GM18907 (cell line): ENCODE results near the gene TMCC2.
A peak's percentile ranks its signal among the peaks of the same experiment; 100 is the strongest.

Source experiments
- ATAC-seq: cut with Tn5 transposase; IDR thresholded peaks from one replicate; pipeline ENCODE4 v1.9.1; 2021; ENCODE audit warnings: mild to moderate bottlenecking, moderate library complexity; ENCODE audit not compliant: unreplicated experiment

Gene TMCC2

DNA sequence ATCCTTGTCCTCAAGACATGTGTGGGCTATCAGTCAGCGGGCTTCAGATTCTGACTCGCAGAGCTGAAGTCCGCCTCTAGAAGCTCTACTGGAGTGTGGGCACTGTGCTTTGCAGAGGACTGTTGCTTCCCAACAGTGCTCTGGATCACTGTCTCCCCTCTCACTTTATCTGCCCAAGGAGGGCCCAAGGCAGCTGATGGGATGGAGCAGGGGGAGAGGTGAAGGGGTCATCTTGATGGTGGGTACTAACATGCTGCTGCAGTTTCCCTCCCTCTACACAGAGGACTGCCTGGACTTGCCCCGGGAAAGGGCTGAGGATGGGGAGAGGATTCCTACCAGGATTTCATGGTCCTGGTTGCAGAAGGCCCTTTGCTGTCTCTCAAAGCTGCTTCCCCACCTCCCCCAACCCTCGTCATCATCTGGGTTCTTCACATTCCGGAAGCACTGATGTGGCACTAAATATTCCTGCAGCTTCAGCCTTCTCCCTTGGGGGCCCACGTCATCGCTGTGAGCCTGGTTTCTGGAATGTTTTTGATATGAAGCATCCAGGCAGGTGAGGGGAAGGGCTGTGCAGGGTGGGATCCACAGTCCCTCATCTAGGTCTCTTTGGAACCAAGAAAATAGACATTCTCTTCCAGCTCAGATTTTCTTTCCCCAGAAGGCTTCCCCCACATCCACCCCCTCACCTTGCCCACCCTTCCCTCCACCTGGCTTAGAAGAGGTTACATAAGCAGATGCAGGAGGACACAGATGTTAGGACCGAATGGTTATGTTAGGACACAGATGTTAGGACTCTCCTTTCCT, 70.6 kb downstream of the TMCC2 start:
- no peak for ATAC-seq

DNA sequence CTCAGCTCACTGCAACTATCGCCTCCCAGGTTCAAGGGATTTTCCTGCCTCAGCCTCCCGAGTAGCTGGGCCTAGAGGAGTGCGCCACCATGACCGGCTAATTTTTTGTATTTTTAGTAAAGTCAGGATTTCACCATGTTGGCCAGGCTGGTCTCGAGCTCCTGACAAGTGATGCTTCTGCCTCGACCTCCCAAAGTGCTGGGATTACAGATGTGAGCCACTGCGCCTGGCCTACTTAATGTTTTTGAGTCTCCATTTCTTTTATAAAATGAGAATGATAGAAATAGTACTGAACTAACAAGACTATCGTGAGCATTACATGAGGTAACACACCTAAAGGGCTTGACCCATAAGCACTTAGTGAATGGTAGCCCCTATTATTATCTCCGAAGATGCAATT, 72.4 kb downstream of the TMCC2 start:
- ATAC-seq, result no peak

DNA sequence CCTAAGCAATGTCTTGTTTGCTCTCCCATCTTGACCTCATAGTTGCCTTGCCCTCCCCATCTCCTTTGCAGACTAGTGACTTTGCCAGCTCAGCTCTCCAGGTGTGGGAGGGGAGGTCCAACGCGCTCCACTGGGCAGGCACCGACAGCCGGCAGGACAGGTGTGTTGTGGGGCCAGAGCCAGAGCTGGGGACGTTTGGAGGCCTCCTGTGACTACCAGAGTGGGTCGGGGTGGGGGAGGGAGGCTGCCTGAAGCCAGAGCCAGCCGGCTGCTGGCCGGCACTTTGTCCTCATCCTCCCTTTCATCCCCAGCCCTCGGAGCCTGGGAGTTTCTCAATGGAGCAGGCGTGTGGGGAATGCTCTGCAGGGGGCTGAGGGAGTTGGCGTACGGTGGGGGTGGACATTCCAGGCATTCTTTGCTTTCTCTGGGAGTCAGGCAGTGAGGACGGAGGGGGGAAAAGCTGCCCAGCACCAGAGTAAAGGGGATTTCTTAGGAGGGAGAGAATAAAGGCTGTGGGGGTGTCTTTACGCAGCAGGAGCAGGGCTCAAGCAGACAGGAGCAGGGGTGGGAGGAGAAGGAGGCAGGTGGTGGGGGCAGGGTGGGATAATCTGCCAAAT, 73.6 kb downstream of the TMCC2 start:
- ATAC-seq, result no peak

DNA sequence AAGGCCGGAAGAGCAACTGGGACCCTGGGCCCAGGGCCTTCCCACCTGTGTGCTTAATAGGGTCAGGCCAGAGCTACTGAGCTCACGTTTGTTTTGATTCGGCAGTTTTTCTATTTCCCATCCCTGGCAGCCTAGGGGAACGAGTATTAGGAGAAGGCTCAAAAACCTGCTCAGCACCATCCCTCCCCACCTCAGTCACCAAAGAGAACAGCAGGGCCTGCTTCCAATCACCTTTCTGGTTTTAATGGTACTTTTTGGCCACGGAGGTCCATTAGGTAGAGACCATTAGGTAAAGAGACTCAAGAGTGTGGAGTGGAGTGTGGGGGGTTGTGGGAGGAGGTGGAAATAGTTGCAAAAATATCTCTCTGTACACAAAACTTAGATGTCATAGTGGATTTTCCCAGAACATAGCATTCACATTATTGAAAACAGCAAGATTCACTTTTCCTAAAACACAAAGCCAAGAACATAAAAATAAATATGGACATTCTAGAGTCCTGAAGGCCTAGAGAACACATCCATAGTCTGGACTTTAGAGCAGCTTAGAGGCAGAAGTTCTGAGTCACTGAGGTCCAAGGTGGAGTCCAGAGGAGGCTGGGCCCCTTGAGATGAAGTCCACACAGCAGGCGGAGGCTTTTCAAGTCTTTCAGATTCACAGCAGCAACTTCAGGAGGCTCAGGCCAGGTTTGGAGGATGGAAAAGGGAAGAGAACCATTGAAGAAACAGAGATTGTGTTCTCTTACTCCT, 74.3 kb downstream of the TMCC2 start:
- no peak for ATAC-seq

DNA sequence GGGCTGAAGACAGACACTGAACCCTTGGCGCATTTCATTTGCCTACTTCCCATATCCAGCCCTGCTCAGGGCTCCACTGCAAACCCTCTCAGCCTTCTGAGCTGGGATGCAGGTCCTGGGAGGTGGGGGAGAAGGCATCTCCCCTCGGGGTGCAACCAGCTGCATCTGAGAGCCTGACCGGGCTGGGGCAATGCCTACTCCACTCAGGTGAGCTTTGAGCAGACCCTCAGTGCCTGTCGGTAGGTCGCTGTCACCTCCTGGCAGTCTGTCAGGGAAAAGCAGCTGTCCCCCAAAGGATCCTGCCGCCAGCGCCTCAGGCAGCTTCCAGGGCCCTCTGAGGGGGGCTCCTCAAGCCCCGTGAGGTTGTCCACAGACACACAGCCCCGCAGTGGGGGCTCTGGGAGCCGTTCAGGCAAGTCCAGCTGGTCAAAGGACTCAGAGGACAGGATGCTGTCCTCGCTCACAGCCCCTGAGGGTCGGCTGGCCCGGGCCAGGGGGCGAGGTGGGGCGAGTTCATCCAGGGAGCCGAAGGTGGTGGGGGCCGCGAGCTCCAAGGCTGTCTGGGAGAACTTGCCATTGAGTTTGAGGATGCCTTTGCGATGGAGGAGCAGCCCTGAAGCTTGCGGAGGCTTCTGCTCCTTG, 75.6 kb downstream of the TMCC2 start:
- ATAC-seq, result no peak

DNA sequence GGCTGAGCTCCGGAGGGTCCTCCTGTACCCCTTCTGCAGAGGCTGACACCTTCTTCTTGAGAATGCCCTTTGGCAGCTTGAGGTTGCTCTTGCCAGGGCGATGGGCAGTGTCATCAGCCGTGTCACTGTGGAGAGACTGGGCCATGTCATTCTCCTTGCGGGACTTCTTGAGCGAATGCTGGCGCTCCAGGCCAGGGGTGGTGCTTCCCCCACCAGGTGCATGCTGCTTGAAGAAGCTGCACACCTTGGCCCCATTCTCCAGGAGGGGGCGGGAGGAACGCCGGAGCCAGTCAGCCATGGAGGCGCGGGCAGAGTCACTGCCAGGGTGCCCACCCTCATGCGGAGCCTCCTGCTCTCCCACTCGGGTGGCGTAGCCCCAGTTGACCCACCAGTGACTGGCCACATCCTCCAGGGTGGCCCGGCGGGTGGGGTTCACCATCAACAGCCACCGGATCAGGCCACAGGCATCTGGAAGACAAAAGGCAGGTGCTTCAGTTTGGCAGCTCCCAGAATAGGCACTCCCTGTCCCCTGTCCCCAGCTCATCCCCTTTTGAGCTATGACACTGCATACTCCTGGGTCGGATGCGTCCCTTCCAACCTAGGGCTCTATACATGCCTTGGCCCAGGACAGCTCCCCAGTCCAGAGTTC, 76.4 kb downstream of the TMCC2 start:
- ATAC-seq, result no peak

DNA sequence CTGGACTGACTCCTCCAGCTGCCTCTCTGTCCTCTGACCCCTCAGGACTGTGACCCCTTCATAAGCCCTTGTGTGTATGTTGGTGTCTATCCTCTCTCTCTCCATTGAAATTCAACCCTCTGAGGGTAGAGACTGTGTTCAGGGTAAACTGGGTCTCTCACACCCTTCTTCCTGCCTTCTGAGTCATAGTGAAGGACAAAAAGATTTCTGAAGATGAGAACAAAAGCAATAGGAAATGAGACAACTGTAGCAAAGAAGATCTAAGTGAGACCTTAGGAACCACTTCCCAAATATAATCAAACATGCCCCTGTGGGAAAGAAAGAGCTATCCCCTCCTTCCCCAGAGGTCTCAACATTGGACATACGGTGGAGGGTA, 76.9 kb downstream of the TMCC2 start:
- no peak for ATAC-seq

DNA sequence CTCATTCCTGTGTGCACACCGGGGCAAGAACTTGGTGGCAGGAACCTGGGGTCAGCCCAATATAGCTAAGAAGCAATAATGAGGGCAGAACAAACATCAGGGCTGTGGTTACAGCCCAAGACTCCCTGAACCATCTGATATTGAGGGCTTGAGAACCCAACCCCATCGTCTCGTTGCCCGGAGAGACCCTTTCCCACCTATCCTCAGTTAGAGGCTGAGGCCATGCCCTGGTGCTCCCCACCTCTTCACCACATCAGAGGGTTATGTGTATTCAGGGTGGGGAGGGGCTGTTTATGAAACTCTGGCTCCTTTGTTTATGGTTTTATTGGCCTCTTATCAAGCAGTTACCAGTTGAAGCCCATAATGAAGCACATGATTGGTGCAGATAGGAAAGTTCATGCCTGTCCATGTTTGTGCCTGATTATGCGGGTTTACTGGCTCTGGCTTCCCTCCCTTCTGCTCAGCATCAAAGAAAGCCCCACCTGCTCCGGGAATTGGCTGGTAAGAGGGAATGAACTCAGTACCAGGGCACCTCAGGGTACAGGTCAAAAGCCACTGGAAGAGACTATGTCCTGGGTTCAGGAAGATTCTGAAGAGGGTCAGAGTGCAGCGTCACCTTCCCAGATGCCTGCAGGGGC, 79.3 kb downstream of the TMCC2 start:
- no peak for ATAC-seq

DNA sequence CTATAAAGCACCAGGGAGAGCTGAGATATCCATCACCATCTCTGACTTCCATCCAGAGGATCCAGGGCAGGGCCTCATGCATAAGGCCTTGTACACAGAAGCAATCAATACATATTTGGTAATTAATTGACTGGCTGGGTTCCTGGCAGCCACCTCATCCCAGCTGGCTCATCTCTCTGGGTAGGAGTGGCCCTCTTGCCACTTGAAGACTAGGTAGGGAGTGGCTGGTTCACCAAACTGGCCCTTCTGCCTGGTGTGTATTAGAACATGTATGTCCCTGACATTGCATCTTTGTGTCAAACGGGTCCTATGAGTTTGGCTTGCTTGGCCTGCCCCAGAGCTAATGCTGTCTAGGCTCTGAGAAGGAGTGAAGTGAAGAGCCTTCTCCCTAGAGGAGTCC, 82.0 kb downstream of the TMCC2 start:
- ATAC-seq, result no peak

DNA sequence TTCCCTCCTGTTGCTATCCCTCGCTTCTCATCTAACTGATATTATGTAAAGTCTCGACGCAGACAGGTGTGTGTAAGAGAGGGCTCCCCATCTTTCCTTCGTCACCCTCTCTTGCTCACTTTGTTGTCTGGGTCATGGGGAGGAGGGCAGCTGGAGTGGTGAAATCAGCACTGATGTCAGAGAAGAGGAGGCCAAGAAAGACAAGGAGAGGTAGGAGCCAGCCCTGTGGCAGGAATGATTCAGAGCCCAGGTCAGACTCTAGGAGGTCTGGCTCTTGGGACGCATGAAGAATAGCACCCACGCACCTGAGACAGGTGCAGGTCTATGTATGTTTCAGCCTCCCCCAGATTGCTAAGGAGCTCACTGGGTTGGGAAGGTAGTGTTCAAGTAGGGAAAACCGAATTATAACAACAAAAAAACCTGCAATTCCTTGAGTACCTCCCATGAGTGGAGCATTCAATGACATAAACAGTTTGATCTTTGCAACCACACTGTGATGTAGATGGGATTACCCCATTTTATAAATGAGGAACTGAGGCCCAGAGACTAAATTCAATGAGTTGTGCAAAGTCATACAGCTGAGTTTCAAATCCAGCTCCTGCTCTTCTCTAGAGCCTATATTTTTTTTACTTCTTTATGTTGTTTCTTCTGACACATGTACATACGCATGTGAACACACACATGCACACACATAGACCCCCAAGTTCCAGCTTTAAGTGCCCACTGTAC, 83.4 kb downstream of the TMCC2 start:
- ATAC-seq, result no peak

DNA sequence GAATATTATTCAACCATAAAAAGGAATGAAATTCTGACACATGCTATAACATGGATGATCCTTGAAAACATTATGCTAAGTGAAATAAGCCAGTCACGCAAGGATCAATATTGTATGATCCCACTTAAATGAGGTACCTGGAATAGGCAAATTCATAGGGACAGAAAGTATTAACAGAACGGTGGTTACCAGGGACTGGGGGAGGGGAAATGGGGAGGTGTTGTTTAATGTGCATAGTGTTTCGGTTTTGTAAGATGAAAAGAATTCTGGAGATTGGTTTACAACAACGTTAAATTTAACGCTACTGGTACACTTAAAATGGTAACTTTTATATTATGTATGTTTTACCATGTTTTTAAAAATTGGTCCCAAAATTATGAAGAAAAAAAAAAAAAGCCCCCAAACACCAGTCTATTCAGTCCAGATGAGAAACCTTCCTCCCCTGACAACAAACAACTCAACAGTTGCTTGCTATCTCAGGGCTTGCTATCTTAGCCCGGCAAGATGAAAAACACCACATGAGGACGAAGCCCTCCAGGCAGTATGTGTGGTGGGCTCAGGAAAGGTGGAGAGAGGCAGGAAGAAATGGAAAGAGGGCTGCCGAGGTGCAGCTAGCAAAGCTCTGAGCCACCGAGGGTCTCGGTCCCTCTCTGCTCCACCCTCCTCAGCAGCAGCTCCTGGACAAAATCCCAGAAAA, 85.3 kb downstream of the TMCC2 start:
- ATAC-seq, result no peak

DNA sequence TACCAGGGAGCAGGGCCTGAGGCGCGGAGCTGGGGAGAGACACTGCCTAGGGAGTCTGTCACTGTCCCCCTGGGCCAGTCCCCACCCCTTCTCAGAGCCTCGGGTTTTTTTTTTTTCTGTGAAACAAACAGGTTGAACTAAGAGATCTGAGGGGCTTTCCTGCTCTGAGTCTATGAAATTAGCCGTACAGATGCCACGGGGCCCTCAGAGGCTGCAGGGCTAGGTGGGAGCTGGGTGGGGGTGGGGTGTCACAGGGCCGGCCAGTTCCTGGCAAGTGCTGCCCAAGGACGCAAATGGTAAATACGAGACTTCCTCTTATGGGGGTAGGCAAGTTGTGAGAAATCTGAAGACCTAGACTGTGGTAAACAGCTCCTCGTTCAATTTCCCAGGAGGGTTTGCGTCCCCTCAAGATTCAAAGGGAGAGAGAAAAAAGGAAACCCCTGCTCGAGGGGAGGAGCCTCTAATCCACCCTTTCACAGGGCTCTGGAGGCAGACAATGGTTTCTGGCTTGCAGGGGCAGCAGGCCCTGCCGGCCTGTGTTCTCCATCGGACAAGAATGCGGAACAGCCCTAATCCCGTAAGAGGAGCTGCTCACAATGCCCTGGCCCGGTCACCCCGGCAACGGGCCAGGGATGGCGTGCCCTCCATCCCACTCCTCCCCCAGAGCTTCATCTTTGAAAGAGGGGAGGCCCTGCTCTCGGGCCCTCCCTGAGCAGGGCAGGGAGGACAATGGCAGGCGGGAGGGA, 86.0 kb downstream of the TMCC2 start:
- ATAC-seq, result peak; percentile 52

DNA sequence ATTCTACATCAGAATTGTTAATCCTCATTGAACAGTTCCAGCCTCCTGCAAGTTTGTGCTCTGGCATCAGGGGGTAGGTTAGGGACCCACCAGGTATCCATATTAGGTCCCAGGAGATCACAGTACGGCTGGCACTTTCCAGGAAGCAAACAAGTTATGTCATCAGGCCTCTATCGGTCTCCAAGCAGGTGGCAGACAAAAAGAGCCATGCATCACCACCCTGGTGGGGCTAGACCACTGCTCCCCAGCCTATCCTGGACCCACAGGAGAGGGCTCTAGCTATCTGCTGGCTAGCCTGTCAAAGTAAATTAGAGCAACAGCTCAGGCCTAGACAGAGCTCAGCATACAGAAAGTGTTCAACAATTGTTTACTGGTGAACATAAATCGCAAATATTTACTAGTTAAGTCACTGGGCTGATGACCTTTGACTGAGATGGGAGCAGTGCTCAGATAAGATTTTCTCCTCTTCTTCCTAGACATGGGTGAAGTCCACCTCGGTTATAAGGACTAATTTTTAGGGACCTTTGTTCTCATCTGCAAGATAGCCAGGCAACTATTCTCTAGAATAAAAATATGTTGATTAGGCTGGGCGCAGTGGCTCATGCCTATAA, 87.4 kb downstream of the TMCC2 start:
- no peak for ATAC-seq

DNA sequence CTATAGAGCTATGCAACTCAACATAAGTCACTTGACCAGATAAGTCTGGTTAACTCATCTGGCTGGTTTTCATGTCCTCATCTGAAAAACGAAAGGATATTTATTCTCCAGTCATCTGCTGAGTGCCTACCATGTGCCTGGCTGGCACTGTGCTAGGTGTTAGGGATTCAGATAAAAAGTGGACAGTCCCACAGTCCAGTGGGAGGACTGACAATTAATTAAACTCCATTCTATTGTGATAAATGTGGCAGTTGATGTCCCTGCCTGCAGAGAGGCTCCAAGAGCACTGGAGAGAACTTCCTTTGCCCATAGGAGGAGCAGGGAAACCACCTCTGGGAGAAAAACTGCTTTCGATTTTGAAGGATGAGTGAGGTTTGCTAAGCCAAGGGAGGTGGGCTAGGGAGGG, 88.4 kb downstream of the TMCC2 start:
- ATAC-seq, result no peak

DNA sequence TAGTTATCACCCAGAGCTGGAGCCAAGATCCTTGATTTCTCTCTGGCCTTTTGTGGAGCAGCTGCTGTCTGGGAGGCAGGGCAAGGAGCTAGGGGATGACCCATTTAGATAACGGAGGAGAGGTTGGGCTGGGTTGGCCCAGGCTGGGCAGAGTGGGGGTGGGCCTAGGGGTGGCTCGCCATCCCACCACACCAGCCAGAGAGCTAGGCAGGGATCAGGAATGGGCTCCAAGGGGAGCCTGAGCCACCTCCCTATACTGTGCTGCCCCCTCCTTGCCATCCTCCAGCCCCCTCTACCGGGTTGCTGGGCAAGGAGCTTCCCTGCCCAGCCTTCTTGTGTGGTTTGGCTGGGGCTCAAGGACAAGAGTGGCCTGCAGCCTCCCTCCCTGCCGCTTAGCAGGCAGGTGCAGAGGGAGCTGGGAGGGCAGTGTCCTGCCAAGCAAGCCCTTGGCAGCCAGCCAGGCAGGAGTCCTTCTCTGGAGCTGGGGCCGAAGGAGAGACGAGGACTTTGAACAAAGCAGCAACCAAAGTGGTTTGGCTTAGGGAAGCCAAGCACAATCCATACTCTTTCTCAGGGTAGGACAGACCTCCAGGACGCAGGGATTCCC, 89.7 kb downstream of the TMCC2 start:
- ATAC-seq, result no peak

DNA sequence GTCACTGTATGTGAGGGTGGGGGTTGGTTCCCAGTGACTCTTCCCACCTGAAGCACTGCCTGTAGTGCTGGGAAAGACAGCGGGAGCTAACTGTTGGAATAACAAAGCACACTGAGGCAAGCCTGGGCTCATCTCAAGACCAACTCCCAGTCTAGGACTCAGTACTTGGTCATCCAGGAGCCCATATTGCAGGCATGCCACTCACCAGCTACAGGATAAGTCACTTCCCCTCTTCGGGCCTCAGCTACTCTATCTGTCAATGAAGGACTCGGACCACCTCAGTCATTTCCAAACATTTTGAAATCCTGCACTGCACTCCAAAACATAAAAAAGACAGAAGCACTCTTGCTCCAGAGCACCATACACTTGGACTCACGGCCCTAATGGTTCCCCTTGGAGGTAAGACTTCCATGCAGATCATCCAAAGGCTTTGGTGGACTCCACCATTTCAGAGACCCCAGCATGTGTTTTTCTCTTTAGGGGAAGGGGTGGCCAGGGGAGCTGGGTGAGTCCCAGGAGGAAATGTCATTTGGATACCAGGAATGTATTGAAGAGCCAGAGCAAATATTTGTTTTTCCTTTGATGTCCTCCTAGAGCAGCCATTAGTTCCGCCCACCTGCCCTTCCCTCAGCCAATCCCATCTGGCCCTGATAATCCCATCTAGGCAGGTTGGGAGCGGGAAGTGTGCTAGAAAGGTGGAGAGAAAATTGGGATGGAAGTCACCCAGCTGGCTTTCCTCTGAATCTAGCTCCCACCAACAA, 90.7 kb downstream of the TMCC2 start:
- no peak for ATAC-seq
